Hematopoietic multipotent progenitor cell treated with erythropoietin and hydrocortisone succinate and interleukin-3 and kit ligand, for 4 days (in vitro differentiated cells): ENCODE measurements around the gene ADIPOR2.
"Not testable (repeated sequence)": the region's sequence is repeated elsewhere in the genome, so short reads cannot be mapped to it uniquely, and the experiment has no call there.

ENCODE experiments used
- DNase-seq: peaks from one replicate; pipeline ENCODE4 v3.0.0-alpha.2; 2015

Gene ADIPOR2

DNA sequence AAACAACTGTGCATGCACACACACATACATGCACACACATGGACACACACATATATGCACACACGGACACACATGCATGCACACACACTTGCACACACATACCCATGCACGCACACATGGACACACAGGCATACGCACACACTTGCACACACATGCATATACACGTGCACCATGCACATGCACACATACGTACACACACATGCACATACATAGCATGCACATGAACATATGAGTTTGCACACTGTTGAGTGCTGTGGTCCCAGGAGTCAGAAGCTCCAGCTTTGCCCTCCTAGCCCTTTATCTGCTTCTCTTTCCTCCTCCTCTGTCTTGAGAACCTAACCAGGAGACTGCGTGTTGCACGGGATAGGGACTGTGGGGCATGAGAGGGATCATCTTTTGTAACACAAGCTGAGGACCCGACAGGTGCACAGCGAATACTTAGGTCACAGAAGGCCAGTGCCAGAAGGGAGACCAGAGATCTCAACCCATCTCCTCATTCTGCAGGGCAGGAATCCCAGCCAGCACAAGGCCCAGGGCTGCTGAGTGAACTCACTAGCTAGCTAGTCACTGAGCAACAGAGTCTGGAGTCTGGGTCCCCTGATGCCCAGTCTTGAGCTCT is 126.0 kb downstream of the ADIPOR2 start:
- no peak for DNase-seq

- DNase-seq = not testable (repeated sequence)
Measured at GRCh38 chr12:1817928-1818327, 127.1 kb downstream of the ADIPOR2 start.

- no peak for DNase-seq
Measured at GRCh38 chr12:1819050-1819449, 128.2 kb downstream of the ADIPOR2 start.

GRCh38 chr12:1819571-1819970 is 128.7 kb downstream of the ADIPOR2 start:
- DNase-seq = peak; percentile 69

DNA sequence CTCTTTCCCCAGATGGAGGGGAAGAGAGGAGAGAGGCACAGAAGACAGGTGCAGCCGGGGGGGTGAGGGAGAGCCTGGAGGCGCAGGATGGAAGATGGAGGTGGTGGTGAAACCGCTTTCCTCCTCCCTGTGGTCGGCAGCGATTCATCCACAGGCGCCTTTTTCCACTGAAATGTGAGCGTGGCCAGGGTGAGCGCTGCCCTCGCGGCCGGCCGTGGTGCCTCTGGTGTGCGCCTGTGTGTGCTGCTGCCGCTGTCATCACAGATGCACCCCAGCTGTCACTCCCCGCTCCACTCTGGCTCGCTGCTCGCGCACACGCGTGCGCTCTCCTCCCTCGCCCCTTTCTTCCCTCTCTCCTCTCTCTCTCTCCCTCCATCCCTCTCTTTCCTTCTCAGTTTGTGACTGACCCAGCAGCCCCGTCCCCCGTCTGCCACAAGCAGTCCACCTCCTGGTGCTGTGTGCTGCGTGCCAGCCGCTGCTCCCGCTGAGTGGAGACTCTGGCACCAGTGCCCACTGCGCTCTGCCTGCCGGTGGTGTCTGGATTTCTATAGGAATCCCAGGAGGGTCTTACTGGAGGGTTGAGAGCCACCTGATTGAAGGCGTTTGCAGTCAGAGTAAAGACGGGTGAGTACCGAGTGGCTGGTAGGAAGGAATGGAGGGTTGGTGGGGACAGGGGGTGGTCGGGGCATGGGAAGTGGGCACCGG is 129.5 kb downstream of the ADIPOR2 start, which contains the start of gene LRTM2:
LRTM2 (plus strand) TSS at position 375 of the 705 bp plus-strand sequence. CDS start 7,584 bp downstream, outside the sequence.
- no peak for DNase-seq

DNA sequence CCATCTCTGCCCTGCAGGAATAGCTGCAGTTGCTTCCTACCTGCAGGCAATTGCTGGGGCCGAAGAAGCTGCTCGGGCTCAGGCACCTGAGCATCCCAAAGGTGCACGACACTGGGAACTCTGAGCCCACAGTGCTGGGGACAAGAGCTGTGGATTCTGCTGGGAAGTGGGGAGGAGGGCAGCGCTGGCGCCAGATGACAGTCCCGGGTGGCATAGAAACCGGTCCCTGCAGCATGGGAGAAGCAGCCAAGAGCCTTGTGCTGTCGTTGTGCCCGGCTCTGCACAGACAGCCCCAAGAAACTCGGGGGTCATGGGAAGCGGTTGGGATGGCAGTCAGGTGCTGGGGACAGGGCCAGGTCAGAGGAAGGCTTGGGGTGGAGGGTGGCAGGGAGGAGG is 130.0 kb downstream of the ADIPOR2 start:
- no peak for DNase-seq

GRCh38 chr12:1821805-1822204 is 130.9 kb downstream of the ADIPOR2 start:
- peak; percentile 45 for DNase-seq

- no peak for DNase-seq
Measured at GRCh38 chr12:1822699-1823098, 131.8 kb downstream of the ADIPOR2 start.

DNA sequence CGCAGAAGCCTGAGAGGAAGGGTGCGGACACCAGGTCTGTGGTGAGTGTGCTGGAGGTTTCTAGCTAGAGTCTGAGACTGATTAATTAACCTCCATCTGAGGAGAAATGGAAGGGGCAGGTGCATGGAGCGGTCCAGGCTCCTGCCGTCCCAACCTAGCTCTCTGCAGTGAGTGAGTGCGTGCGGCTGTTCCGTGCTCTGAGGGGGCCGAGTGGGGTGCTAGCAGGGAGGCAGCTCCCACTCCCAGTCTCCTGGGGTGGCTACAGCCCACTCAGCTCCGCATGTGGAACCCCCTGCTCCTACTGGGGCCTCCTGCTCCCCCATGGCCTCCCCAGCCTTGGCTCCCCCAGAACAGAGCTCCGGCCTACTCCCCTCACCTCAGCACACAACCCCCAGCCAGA is 132.4 kb downstream of the ADIPOR2 start:
- no peak for DNase-seq

GRCh38 chr12:1825382-1826102 is 134.7 kb downstream of the ADIPOR2 start:
- no peak for DNase-seq

GRCh38 chr12:1826401-1826800 is 135.5 kb downstream of the ADIPOR2 start:
- no peak for DNase-seq

- no peak for DNase-seq
Measured at GRCh38 chr12:1826867-1827705, 136.2 kb downstream of the ADIPOR2 start.

DNA sequence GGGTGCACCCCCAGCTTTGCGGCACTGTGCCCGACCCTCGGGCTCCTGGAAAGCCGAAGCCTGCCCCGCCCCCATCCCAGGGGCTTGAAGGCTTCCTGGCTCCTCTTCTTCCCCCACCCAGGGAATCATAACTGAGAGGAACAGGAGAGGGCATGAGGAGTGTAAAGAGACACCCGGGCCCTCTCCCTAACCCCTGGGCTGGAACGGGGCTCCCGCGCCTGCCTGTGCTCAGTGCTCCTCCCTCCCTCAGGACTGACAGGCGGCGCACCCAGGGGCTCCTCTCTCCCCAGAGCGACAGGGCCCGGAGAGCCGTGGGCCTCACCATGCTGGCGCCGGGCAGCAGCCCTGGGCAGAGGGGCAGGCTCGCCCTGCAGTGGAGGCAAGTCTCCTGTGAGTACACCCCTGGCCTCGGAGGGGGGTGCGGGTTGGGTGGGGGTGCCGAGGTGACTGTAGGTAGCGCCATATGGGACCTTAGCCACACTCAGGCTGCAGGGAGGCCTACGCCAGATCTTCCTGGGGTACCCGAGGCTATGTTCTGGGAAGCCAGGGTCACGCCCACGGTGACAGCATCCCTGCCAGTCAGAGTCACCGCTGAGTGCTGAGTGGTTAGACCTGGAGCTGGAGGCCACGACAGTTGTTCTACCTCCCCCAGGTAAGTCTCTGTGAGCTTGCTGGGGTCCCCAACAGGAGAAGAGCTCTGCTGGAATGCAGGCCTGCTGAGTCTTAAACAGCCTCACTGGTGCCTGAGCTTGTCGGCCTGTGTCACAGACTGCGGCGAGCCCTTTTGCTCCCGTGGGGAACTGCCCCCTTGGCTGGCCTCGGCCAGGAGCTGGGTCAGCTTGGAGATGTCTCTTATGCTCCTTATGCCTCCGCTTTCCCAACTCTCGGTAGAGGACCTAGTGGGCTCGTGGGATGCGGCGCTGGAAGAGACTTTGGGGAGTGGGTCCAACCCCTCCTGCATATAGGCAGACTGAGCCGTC is 137.2 kb downstream of the ADIPOR2 start:
- DNase-seq = no peak

- DNase-seq = no peak
Measured at GRCh38 chr12:1828856-1829255, 138.0 kb downstream of the ADIPOR2 start.

DNA sequence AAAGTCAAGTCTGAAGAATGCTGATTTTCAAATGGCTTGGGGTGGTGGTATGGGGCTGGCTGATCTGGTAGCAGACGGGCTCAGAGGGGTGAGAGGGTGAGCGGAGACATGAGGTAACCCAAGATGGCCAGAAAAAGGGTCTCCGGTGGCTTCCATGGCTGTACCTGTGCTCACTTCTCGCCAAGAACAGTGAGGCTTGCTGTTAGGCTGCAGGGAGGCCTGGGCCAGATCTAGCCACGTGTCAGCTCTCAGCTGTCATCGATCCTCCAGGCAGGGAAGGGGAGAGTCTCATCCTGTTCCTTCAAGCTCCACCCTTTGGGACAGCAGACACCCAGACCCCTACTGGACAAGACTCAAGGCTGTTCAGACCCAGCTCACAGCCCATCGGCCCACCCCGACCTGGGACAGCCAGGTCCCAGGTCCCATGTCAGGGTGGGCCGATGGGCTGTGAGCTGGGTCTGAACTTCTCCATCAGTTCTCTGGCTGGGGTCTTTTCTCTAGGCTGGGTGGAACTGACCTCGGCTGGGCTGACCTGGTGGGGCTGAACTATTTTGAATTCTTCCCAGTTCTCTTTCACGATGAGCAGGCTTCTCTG is 138.5 kb downstream of the ADIPOR2 start:
- no peak for DNase-seq

- DNase-seq = no peak
Measured at GRCh38 chr12:1830401-1830845, 139.6 kb downstream of the ADIPOR2 start.

DNA sequence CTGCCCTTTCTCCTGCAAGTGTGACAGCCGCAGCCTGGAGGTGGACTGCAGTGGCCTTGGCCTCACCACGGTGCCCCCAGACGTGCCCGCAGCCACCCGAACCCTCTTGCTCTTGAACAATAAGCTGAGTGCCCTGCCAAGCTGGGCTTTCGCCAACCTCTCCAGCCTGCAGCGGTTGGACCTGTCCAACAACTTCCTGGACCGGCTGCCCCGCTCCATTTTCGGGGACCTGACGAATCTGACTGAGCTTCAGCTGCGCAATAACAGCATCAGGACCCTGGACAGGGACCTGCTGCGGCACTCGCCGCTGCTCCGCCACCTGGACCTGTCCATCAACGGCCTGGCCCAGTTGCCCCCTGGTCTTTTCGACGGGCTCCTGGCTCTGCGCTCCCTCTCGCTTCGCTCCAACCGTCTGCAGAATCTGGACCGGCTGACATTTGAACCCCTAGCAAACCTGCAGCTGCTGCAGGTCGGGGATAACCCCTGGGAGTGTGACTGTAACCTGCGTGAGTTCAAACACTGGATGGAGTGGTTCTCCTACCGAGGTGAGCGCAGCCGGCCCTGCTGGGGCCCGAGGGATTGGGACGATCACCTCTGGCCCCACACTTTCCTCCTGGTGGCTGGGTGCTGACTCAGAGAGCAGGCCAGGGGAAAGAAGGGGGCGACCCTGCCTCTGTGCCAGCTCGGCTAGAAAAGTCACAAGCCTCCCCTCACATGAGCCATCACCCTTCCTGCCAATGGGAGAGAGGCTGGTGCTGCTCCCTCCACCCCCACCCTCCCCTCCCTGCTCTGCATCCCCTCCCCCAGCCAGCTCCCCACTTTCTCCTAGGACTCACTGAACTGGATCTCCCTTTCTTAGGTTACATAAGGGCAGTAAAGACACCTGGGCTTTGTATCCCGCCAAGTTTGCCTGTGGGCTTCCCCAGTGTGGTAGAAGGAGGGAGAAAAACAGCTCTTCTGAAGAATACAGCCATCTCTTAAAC is 140.4 kb downstream of the ADIPOR2 start:
- peak; percentile 78 for DNase-seq

GRCh38 chr12:1832801-1833595 is 142.1 kb downstream of the ADIPOR2 start:
- no peak for DNase-seq

GRCh38 chr12:1833596-1834028 is 142.7 kb downstream of the ADIPOR2 start:
- no peak for DNase-seq
